Prostate gland (tissue), 2 donors: Measurements from ENCODE around the gene CPLANE1. TPM values are rescaled to one million over a fixed set of nuclear protein-coding genes. Genes with fewer than 3 reads are reported as not detected.
A peak's percentile ranks its signal among the peaks of the same experiment; 100 is the strongest.
"Not testable (repeated sequence)": the region's sequence is repeated elsewhere in the genome, so short reads cannot be mapped to it uniquely, and the experiment has no call there.

ENCODE experiments used
- DNase-seq: peaks from one replicate; pipeline ENCODE4 v3.0.0-alpha.2; 2019; ENCODE audit warnings: low spot score
- H3K27ac ChIP-seq, 2 donors: fragments of 200-600 bp; sonication (generic); 2 replicates each; pipeline ENCODE4 v1.5.1; 2017 to 2019
- H3K27me3 ChIP-seq: fragments of 200-600 bp; sonication (generic); replicated peaks from 2 replicates; pipeline ENCODE4 v1.5.1; 2019; ENCODE audit not compliant: insufficient read depth
- H3K36me3 ChIP-seq, 2 donors: fragments of 200-600 bp; sonication (generic); 1 replicate in 1 of 2; 2 replicates in 1 of 2; pipeline versions ENCODE4 v1.5.1 to v1.8.1; 2017 to 2019
- H3K4me1 ChIP-seq: fragments of 200-600 bp; sonication (generic); replicated peaks from 2 replicates; pipeline ENCODE4 v1.5.1; 2019
- H3K4me3 ChIP-seq, 2 donors: fragments of 200-600 bp; sonication (generic); 2 replicates each; pipeline ENCODE4 v1.5.1; 2017 to 2019
- H3K9me3 ChIP-seq: fragments of 200-600 bp; sonication (generic); 2 replicates; pipeline ENCODE4 v1.5.1; 2017
- CTCF ChIP-seq, 4 experiments: fragments of 200-600 bp in 2 of 4; fragments of 450-650 bp in 2 of 4; sonication (generic) in 2 of 4; IDR thresholded peaks; 1 replicate in 3 of 4; 2 replicates in 1 of 4; pipeline ENCODE4 v1.5.1; 2016 to 2019; ENCODE audit warnings: antibody characterized with exemption in 4 of 4, mild to moderate bottlenecking in 2 of 4, moderate library complexity in 2 of 4
- POLR2A ChIP-seq: fragments of 450-650 bp; IDR thresholded peaks from one replicate; pipeline ENCODE4 v1.6.1; 2016; ENCODE audit warnings: antibody characterized with exemption, mild to moderate bottlenecking
- POLR2AphosphoS5 ChIP-seq: sonication (generic); formaldehyde crosslinking; IDR thresholded peaks from one replicate; pipeline ENCODE4 v1.6.1; 2017; ENCODE audit warnings: antibody characterized with exemption
- WGBS: methylation state at CpG from one replicate; pipeline ENCODE4 v1.1.5; 2018; 5-methylcytosine and 5-hydroxymethylcytosine counted together
- intact Hi-C: fragments of 100-400 bp; cut with DNase I; formaldehyde crosslinking; loops from one replicate; pipeline ENCODE4 v1.14.2; 2022
- total RNA-seq, 2 donors: library from RNA; depleted of rRNA; stranded (reverse); fragments of >200 nt; gene quantifications; one replicate each; pipeline ENCODE4 v1.1.0, GENCODE V29; 2016

CPLANE1 gene
- total RNA-seq, result 10 to 100 TPM; 17.2 to 27.8 TPM

GRCh38 chr5:37248970-37249814 lies at the start of gene CPLANE1:
CPLANE1 (minus strand) TSS chr5:37249376; CDS start chr5:37247698, 1,678 bp downstream.
- H3K27ac ChIP-seq, result peak within 1 kb of the TSS; percentile 85 to 89
- H3K36me3 ChIP-seq, result no peaks in the 10 kb centered on the region
- TF ChIP-seq POLR2A (peak; percentile 48), POLR2AphosphoS5 (no peak), CTCF (IDR thresholded peaks at IDR 0.05) (peak in 1 of 4 experiments; percentile 4)
- under 1% methylated on average over 88 of the region's 88 CpGs for WGBS
- no peaks in the 10 kb centered on the region for H3K27me3 ChIP-seq
- H3K4me3 ChIP-seq, result peak within 1 kb of the TSS; percentile 68 to 78
- H3K4me1 ChIP-seq, result peaks cover 5% of the 10 kb centered on the region
- H3K9me3 ChIP-seq, result no peaks in the 10 kb centered on the region
- intact Hi-C loops, result loop anchor here (5.0 kb wide), 1 partner anchor 123 kb away; the partner anchor contains the start of gene NUP155
- peak; percentile 55 for DNase-seq

GRCh38 chr5:37296313-37296712 lies 47.1 kb upstream of the CPLANE1 start:
- H3K4me1 ChIP-seq, intact Hi-C loops, H3K4me3 ChIP-seq, H3K27ac ChIP-seq, H3K27me3 ChIP-seq, H3K9me3 ChIP-seq, DNase-seq: not testable (repeated sequence)
- peaks cover 0 to 11% of the 10 kb centered on the region in 2 donors for H3K36me3 ChIP-seq
- 94% methylated on average over 7 of the region's 7 CpGs for WGBS

GRCh38 chr5:37283214-37283820 lies 34.1 kb upstream of the CPLANE1 start:
- 95% methylated on average over 5 of the region's 5 CpGs for WGBS

GRCh38 chr5:37275511-37275910 lies 26.3 kb upstream of the CPLANE1 start:
- no peak for TF ChIP-seq CTCF (IDR thresholded peaks at IDR 0.05)
- no peak for TF ChIP-seq POLR2AphosphoS5
- no peak for TF ChIP-seq POLR2A
- no peaks in the 10 kb centered on the region for H3K36me3 ChIP-seq
- H3K27ac ChIP-seq, result no peak overlapping the region
- no peaks in the 10 kb centered on the region for H3K4me1 ChIP-seq
- no peaks in the 10 kb centered on the region for H3K9me3 ChIP-seq
- WGBS, result 54% methylated on average over 2 of the region's 2 CpGs
- DNase-seq, result no peak
- H3K4me3 ChIP-seq, result no peak overlapping the region
- no peaks in the 10 kb centered on the region for H3K27me3 ChIP-seq
- intact Hi-C loops, result no loop called here

More at GRCh38 chr5:37283214-37283820, 34.1 kb upstream of the CPLANE1 start:
- intact Hi-C loops, result no loop called here
- H3K9me3 ChIP-seq, result no peaks in the 10 kb centered on the region
- H3K4me3 ChIP-seq, result no peak overlapping the region
- H3K36me3 ChIP-seq, result no peaks in the 10 kb centered on the region
- no peak for TF ChIP-seq POLR2A
- TF ChIP-seq CTCF (IDR thresholded peaks at IDR 0.05), result no peak
- no peak for TF ChIP-seq POLR2AphosphoS5
- no peak for DNase-seq
- no peaks in the 10 kb centered on the region for H3K4me1 ChIP-seq
- no peak overlapping the region for H3K27ac ChIP-seq
- no peaks in the 10 kb centered on the region for H3K27me3 ChIP-seq

- Histone ChIP-seq H3K4me1 (no peaks in the 10 kb centered on the region), H3K27me3 (no peaks in the 10 kb centered on the region), H3K9me3 (no peaks in the 10 kb centered on the region), H3K36me3 (no peaks in the 10 kb centered on the region), H3K4me3 (no peak overlapping the region), H3K27ac (no peak overlapping the region)
- no peak for DNase-seq
- intact Hi-C loops, result no loop called here
- WGBS, result 64% methylated on average over 1 of the region's 1 CpG
- TF ChIP-seq POLR2AphosphoS5, result no peak
- TF ChIP-seq POLR2A, result no peak
- TF ChIP-seq CTCF (IDR thresholded peaks at IDR 0.05), result no peak
Measured at GRCh38 chr5:37272511-37272910, 23.3 kb upstream of the CPLANE1 start.

- intact Hi-C loops, result not testable (repeated sequence)
Measured at GRCh38 chr5:37268100-37268499, 18.9 kb upstream of the CPLANE1 start.

More at GRCh38 chr5:37268100-37268499, 18.9 kb upstream of the CPLANE1 start:
- H3K4me3 ChIP-seq, H3K4me1 ChIP-seq, H3K36me3 ChIP-seq, H3K27ac ChIP-seq, H3K27me3 ChIP-seq, DNase-seq, H3K9me3 ChIP-seq: not testable (repeated sequence)
